Measurements from ENCODE around the gene PCED1A. TPM values are rescaled to one million over a fixed set of nuclear protein-coding genes. Genes with fewer than 3 reads are reported as not detected.

The PCED1A gene
- total RNA-seq (2014; rRNA removed; shearing (Covaris generic)) = 7.7 and 11.0 TPM in 2 replicates

DNA sequence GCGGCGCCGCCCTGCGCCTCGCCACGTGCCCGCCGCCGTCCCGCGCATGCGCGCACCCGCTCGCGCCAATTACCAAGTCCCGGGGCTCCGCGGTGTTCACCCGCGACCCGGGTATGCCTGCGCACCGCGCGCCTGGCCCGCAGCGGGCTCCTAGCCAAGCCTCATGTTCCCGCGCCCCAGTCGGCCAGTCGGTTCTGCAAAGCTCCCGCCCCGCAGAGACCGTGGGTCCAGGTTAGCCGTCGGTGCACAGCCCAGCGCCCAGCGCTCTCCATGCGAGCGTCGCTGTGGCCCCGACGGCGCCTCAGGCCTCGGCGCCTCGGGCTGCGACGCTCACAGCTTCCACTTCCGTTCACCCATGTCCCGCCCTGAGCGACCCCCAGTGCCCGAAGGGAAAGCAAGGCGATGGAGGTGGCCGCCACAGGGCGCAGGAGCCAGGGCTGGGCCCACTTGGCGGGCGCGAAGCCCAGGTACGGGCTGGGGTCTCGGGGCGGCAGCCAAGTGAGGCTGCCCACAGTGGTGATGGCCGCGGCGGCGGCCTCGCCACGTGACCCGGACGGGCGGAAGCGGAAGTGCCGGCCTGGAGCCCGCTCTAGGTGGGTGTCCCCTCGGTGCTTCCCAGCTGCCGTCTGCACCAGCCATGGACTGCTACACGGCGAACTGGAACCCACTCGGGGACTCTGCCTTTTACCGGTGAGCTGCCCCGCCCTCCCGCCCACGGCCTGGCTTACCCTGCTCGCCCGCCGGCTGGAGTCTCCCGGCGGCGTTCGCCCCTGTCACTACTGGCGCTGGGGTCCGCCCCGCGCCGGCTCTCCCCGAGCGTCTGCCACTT, at the start of gene PCED1A, which contains the start of gene VPS16:
Gene PCED1A, minus strand, starts transcription at position 518 of the 829 bp plus-strand sequence. CDS start 743 bp downstream, outside the sequence.
Gene VPS16, plus strand, starts transcription at position 608 of the 829 bp plus-strand sequence. Its CDS starts 30 bp downstream, at position 638.
- Histone ChIP-seq H3K27ac (peak within 1 kb of the TSS; percentile 95), H3K36me3 (no peaks in the 10 kb centered on the region)

GRCh38 chr20:2889797-2890196, 49.3 kb upstream of the PCED1A start:
- Histone ChIP-seq H3K4me3 (no peak overlapping the region), H3K36me3 (no peaks in the 10 kb centered on the region; the same call in 1 of the 2 replicates), H3K4me1 (no peaks in the 10 kb centered on the region), H3K27ac (no peak overlapping the region), H3K27me3 (no peaks in the 10 kb centered on the region), H3K9me3 (replicated peaks) (no peaks in the 10 kb centered on the region)
- no peak for DNase-seq

More for the DNA sequence above, at the start of gene PCED1A, which contains the start of gene VPS16:
- Histone ChIP-seq H3K9me3 (replicated peaks) (no peaks in the 10 kb centered on the region), H3K27me3 (no peaks in the 10 kb centered on the region), H3K4me3 (peak within 1 kb of the TSS; percentile 100), H3K4me1 (no peaks in the 10 kb centered on the region; the same call in 1 of the 2 replicates)
- peak; percentile 90 for DNase-seq

DNA sequence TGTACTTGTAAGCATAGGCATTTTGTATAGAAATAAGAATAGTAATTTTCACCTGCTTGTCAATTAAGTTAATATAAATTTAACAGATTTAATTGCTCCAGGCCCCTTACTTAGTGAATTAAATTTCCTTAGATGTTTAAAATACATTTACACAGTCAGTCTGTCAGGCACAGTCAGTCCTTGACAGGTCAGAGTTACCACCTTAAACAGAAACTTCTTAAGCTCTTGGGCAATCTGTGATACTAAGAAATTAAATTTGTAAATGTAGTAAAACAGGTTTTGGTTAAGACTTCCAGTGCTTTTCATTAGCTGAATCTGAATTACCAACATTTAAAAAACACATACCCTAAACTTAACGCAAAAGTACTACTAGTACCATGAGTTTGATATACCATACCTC, 48.8 kb upstream of the PCED1A start:
- DNase-seq = no peak
- no peaks in the 10 kb centered on the region for H3K4me1 ChIP-seq

DNA sequence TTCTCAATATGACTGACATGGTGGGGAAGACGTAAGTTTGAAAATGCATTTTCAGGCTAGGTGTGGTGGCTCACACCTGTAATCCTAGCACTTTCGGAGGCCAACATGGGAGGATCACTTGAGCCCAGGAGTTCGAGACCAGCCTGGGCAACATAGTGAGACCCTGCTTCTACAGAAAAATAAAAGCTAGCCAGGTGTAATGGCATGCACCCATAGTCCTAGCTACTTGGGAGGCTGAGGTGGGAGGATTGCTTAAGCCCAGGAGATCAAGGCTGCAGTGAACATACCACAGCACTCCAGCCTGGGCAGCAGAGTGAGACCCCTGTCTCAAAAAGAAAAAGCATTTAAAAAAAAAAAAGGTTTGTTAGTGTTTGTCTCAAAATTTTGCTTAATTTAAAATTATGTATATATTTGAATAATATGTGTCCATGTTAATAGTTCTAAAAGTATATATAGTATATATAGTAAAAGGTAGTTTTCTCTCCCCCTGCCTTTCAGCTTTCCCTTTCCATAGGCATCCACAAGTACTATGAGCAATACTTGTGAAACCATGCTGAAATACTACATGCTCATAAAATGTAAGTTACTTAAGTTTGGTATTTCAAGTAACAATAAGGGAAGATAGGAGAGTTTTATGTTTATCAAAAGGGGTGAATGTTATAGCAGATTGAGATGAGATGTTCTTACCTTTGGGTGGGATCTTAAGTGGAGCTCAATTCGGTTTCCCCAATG, 47.9 kb upstream of the PCED1A start:
- Histone ChIP-seq H3K4me3 (no peak overlapping the region), H3K36me3 (no peaks in the 10 kb centered on the region), H3K4me1 (no peaks in the 10 kb centered on the region), H3K27me3 (no peaks in the 10 kb centered on the region), H3K9me3 (replicated peaks) (no peaks in the 10 kb centered on the region), H3K27ac (no peak overlapping the region)
- DNase-seq = no peak

More for the DNA sequence above, 48.8 kb upstream of the PCED1A start:
- Histone ChIP-seq H3K27ac (no peak overlapping the region), H3K4me3 (no peak overlapping the region), H3K36me3 (no peaks in the 10 kb centered on the region; the same call in 1 of the 2 replicates), H3K9me3 (replicated peaks) (no peaks in the 10 kb centered on the region), H3K27me3 (no peaks in the 10 kb centered on the region)

GRCh38 chr20:2887715-2888114, 47.3 kb upstream of the PCED1A start:
- Histone ChIP-seq H3K27me3 (no peaks in the 10 kb centered on the region), H3K4me3 (no peak overlapping the region)

DNA sequence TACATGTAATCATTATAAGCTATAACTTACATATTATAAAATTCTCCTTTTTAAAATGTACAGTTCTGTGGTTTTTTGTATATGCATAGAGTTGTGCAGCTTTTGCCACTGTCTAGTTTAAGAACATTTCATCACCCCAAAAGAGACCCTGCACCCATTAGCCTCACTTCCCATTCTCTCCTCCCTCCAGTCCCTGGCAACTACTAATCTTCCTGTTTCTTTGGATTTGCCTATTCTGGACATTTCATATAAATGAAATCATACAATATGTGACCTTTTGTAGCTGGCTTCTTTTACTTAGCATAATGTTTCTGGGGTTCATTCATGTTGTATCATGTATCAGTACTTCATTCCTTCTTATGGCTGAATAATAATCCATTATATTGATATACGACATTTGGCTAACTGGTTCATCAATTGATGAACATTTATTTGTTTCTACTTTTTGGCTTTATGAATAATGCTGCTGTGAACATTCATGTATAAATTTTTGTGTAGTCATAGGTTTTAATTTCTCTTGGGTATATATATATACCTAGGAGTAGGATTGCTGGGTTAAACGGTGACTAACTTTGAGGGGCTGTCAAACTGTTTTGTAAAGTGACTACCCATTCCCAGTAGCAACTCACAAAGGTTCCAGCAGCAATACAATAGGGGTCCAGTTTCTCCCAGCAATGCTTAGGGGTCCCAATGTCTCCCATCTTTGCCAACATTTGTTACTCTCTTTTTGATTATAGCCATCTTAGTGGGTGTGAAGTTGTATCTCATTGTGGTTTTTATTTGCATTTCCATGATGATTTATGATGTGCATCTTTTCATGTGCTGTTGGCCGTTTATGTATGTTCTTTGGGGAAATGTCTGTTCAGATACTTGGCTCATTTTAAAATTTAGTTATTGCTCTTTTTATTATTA, 43.5 kb upstream of the PCED1A start:
- Histone ChIP-seq H3K4me3 (no peak overlapping the region), H3K27me3 (no peaks in the 10 kb centered on the region), H3K4me1 (no peaks in the 10 kb centered on the region), H3K9me3 (replicated peaks) (no peaks in the 10 kb centered on the region), H3K36me3 (no peaks in the 10 kb centered on the region), H3K27ac (no peak overlapping the region)
- DNase-seq = no peak

More at GRCh38 chr20:2887715-2888114, 47.3 kb upstream of the PCED1A start:
- H3K27ac ChIP-seq = no peak overlapping the region
- no peaks in the 10 kb centered on the region for H3K9me3 ChIP-seq (replicated peaks)
- H3K4me1 ChIP-seq = no peaks in the 10 kb centered on the region
- DNase-seq = no peak
- no peaks in the 10 kb centered on the region for H3K36me3 ChIP-seq

DNA sequence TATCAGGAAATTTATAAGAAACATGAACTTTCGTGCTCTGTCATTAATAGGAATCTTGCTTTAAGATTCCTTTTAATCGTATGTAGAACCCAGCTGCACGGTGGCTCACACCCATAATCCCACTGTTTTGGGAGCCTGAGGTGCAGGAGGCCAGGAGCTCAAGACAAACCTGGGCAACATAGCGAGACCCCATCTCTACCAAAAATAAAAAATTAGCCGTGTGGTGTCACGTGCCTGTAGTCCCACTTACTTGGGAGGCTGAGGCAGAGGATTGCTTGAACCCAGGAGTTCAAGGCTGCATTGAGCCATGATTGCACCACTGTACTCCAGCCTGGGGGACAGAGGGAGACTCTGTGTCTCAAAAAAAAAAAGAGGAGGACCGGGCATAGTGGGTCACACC, 40.2 kb upstream of the PCED1A start:
- no peaks in the 10 kb centered on the region for H3K27me3 ChIP-seq
- H3K36me3 ChIP-seq = no peaks in the 10 kb centered on the region
- no peak for DNase-seq
- no peaks in the 10 kb centered on the region for H3K4me1 ChIP-seq
- no peak overlapping the region for H3K27ac ChIP-seq
- H3K9me3 ChIP-seq (replicated peaks) = no peaks in the 10 kb centered on the region
- no peak overlapping the region for H3K4me3 ChIP-seq

GRCh38 chr20:2879146-2879545, 38.7 kb upstream of the PCED1A start:
- H3K4me3 ChIP-seq = no peak overlapping the region
- H3K9me3 ChIP-seq (replicated peaks) = no peaks in the 10 kb centered on the region
- no peaks in the 10 kb centered on the region for H3K36me3 ChIP-seq
- 0 out of 2 replicates have a peak, but pooled peaks cover 3% of the 10 kb centered on the region for H3K4me1 ChIP-seq
- H3K27me3 ChIP-seq = no peaks in the 10 kb centered on the region
- no peak overlapping the region for H3K27ac ChIP-seq
- DNase-seq = no peak

DNA sequence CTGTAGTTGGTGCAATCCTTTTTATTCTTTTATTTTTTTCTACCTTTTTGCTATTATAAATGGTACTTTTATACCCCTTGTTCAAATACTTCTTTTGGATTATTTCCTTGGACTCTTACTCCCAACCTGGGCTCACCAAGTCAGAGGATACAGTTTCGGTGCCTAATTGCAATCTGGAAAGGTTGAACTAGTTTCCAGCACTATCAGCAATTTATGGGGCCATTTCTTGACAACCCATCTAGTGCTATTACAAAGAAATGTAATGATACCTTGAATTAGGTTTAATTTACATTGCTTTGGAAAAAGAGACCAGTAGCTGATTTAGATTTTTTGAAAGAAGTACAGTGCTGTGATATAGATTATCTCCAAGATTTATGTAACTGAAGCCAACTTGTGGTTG, 38.1 kb upstream of the PCED1A start:
- Histone ChIP-seq H3K9me3 (replicated peaks) (no peaks in the 10 kb centered on the region), H3K27me3 (no peaks in the 10 kb centered on the region), H3K4me1 (0 out of 2 replicates have a peak, but pooled peaks cover 3% of the 10 kb centered on the region), H3K36me3 (no peaks in the 10 kb centered on the region), H3K4me3 (no peak overlapping the region), H3K27ac (no peak overlapping the region)
- DNase-seq = no peak

DNA sequence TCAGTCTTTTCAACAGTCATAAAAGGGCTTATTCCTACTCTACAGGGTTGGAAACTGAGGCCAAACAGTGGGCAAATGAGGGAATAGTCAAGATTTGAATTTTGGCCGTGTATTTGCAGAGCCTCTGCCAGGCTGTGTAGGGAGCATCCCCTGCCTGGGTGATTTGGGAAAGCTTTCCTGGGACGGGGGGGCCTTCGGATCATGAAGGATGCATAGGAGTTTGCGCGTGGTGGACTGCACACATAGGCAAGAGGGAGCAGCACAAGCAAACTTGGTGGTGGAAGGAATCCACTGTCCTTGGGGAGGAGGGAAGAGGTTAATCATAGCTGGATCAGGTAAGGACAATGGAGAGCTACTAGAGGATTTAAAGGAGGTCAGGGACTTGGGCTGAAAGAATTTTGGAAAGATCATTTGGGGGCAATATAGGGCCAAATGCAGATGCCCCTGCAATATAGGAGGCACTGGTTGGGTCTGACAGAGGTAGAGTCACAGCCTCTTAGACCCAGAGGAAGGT, 35.3 kb upstream of the PCED1A start:
- Histone ChIP-seq H3K27me3 (no peaks in the 10 kb centered on the region), H3K4me3 (no peak overlapping the region), H3K4me1 (peaks cover 6% of the 10 kb centered on the region), H3K36me3 (no peaks in the 10 kb centered on the region), H3K9me3 (replicated peaks) (no peaks in the 10 kb centered on the region), H3K27ac (no peak overlapping the region)
- DNase-seq = no peak

- H3K9me3 ChIP-seq (replicated peaks) = no peaks in the 10 kb centered on the region
- peaks cover 13% of the 10 kb centered on the region for H3K4me1 ChIP-seq
- no peak for DNase-seq
- H3K27me3 ChIP-seq = no peaks in the 10 kb centered on the region
- peak overlapping the region; percentile 81 for H3K4me3 ChIP-seq
- no peak overlapping the region for H3K27ac ChIP-seq
- no peaks in the 10 kb centered on the region for H3K36me3 ChIP-seq
These were observed 34.0 kb upstream of the PCED1A start for GRCh38 chr20:2874456-2874855.

GRCh38 chr20:2873747-2874041, 33.2 kb upstream of the PCED1A start:
- peak; percentile 73 to 77 for DNase-seq
- peaks cover 13% of the 10 kb centered on the region for H3K4me1 ChIP-seq
- H3K9me3 ChIP-seq (replicated peaks) = no peaks in the 10 kb centered on the region
- H3K27me3 ChIP-seq = no peaks in the 10 kb centered on the region
- H3K27ac ChIP-seq = peak overlapping the region; percentile 37; the same call in 1 of the 2 replicates
- peak overlapping the region; percentile 81 for H3K4me3 ChIP-seq
- no peaks in the 10 kb centered on the region for H3K36me3 ChIP-seq

DNA sequence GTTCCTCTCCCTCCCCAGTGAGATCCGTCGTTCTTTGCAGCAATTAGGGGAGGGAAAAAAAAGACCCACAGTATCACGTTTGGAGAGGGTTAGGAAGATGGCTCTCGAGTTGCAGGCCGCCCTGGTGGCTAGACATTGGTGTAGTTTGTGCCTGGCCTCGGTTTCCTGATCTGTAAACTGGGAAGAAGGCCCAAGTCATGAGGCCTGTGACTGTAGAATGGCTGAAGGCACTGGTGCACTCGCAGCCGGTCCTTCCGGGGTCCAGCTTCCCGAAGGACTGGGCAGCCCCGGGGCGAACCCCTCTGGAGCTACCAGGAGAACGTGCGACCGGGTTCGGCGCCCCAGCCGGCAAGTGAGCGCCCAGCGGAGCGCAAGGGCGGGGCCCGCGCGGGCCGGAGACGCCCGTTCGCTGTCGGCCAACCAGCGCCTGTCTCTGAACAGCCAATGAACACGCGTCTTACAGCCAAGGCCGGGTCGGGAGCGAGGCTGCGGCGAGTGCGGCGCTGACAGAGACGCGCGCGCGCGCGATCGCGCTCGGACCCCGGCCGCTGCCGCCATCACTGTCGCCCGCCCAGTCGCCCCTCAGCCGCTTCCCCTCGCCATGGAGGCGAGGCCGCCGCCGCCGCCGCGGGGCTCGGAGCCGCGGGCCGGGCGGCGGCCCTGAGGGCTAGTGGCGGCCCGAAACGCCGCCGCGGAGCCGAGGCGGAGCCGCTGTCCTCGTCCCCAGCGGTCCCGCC, 32.7 kb upstream of the PCED1A start, which contains the start of gene PTPRA:
Gene PTPRA, plus strand, starts transcription at position 472 of the 737 bp plus-strand sequence. CDS start 90,797 bp downstream, outside the sequence.
- Histone ChIP-seq H3K4me3 (peak within 1 kb of the TSS; percentile 81), H3K27me3 (no peaks in the 10 kb centered on the region), H3K27ac (peak within 1 kb of the TSS; percentile 37; the same call in 1 of the 2 replicates), H3K4me1 (peaks cover 13% of the 10 kb centered on the region), H3K36me3 (no peaks in the 10 kb centered on the region), H3K9me3 (replicated peaks) (no peaks in the 10 kb centered on the region)
- peak; percentile 92 to 93 for DNase-seq
